Activated naive CD4-positive, alpha-beta T cell treated with Interleukin-2 at 50 U/mL for 16 hours (primary cell): ENCODE data around the gene HK1.
"Not testable (repeated sequence)": the region's sequence is repeated elsewhere in the genome, so short reads cannot be mapped to it uniquely, and the experiment has no call there.

Experiments used
- DNase-seq: peaks from one replicate; pipeline ENCODE4 v3.0.0-alpha.2; 2020

The HK1 gene

DNA sequence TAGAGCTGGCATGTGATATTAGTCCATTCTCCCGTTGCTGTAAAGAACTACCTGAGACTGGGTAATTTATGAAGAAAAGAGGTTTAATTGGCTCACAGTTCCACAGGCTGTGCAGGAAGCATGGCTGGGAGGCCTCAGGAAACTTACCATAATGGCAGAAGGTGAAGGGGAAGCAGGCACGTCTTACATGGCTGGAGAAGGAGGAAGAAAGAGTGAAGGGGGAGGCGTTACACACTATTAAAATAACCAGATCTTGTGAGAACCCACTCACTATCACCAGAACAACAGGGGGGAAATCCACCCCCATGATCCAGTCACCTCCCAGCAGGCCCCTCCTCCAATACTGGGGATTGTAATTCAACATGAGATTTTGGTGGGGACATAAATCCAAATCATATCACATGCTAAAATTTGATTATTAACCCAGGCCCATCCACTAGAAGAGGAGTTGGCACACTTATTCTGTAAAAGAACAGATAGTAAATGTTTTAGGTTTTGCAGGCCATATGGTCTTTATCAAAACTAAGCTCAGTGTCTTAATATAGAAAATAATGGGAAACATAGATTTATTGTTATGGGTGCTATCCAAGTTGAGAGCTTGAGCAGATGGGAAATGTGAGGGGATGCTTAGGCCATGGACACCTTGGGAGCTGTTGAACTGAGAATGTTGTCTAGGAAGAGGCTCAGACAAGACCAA, 18.6 kb upstream of the HK1 start:
- no peak for DNase-seq

DNA sequence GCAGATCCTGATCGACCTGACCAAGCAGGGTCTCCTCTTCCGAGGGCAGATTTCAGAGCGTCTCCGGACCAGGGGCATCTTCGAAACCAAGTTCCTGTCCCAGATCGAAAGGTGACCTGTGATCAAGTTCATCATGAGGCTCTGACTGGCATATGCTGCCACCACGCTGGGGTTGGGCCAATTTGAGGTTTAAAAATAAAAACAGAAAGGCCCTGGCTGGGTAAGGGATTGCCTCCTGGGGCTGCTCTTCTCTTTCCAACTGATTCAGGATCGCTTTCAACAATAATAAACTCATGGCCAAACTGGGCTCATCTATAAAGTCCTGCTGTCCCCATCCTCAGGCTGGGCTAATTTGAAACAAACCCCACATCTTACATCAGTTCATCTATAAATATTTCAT, 17.1 kb upstream of the HK1 start:
- DNase-seq: no peak

- DNase-seq: no peak
Observed at GRCh38 chr10:69262292-69262751, 16.0 kb upstream of the HK1 start.

DNA sequence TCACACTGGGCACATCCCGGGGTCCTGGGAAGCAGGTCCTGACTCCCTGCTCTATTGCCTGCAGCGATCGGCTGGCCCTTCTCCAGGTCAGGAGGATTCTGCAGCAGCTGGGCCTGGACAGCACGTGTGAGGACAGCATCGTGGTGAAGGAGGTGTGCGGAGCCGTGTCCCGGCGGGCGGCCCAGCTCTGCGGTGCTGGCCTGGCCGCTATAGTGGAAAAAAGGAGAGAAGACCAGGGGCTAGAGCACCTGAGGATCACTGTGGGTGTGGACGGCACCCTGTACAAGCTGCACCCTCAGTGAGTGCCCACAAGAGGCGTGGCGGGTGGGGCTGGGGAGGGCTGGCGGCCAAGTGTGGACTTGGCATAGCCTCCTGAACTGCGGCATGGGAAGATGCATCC, 12.8 kb upstream of the HK1 start:
- no peak for DNase-seq

- no peak for DNase-seq
Observed at GRCh38 chr10:69268761-69269416, 9.4 kb upstream of the HK1 start.

DNA sequence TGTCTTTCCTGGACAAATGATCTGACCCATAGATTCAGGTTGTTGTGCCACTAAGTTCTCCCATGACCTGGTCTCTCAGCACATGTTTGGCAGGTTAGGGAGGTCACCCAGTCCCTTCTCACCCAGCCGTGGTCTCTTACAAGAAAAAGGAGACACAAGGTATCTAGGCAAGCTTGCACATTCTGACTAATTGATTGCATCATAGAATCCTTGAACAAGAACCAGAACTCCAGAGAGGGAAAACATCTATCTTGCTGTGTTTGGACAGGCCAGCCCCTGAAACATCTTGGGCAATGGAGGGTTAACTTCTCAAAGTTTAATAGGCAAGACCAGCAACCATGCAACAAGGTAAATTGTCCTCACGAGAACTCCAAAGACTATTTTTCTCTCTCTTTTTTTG, 8.5 kb upstream of the HK1 start:
- DNase-seq: no peak

DNA sequence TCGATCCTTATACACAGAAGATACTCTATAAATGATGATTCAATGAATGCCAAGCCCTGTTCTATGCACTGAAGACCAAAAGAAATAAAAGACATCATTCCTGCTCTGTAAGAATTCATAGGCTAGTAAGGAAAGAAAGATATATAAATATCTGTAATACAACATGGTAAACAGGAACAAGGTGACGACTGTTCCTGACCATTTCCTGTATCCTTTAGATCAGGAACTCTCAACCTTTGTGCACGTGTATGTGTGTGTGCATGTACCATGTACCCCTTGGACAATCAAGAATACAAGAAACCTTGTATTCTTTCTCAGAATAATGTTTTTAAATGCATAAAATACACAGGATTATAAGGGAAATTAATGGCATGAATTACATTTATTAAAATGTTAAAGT, 7.3 kb upstream of the HK1 start:
- DNase-seq: no peak

- DNase-seq: no peak
Observed at GRCh38 chr10:69272624-69273023, 5.7 kb upstream of the HK1 start.

- no peak for DNase-seq
Observed at GRCh38 chr10:69275444-69275843, 2.9 kb upstream of the HK1 start.

DNA sequence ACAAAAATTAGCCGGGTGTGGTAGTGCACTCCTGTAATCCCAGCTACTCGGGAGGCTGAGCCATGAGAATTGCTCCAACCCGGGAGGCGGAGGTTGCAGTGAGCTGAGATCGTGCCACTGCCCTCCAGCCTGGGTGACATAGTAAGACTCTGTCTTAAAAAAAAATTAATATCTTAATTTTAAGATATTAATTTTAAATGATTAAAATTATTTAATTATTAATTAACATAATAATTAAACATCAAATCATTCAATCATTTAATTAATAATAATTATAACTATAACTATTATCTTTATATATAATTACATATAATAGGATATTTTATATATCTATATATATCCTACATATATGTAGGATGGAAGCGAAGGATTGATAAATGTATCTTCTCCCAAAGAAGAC, 1.8 kb upstream of the HK1 start:
- no peak for DNase-seq

DNA sequence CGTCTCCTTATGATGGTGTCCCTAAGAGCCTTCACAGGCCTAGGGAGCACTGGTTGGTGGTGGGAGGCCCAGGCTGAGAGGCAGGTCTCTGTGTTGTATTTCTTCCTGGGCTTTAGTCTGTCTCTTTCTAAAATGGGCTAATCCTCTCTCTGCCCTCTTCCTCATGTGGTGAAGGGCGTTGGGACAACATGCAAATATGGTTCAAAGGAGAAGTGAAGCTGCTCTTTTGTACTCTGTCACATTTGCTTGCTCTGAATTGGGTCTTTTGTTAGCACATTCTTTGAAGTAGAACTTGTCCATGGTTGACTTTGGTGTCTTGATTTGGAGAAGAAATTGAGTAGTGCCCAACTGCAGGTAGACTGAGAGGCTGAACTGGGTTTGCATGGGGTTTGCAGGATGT, 814 bp downstream of the HK1 start:
- no peak for DNase-seq

DNA sequence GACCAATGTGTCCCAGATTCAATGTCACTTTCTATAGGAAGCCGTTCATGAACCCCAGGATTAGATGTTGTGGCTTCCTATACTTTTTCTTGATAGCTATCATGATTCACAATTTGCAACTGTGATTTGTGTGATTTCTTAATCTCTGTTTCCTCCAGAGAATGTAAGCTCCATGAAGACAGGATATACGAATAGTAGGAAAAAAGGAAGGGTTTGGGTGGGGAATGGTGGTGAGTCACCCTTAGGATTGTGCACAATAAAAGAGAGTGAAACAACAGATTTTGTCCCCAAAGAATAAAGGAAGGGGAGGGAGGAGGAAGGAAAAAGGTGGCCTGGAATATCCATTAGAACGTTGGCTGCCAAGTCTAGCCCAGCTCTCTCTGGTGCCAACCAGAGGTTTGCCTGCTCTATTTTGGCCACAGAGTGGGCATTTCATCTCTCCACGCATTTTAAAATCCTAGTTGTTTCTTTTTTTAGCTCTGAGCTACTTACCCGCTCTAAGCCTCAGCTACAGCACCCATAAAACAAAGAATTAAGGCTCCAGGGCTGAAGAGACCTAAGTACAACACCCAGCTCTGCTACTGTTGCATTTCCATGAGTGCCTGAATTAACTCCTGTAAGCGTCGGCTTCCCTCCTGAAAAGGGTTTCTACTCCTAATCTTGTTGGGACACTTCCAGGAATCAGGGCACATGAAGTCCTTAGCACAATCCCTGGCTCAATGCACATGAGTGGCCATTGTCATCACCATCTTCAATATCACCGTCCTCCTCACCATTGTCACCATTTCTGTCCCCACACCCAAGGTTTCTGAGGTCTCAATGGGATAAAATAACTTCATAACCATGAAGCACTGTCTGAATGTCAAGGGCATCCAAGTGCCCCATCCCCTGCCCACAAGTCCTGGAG, 3.5 kb downstream of the HK1 start:
- no peak for DNase-seq

- not testable (repeated sequence) for DNase-seq
Observed at GRCh38 chr10:69284402-69284801, 6.1 kb downstream of the HK1 start.

GRCh38 chr10:69285699-69286098, 7.4 kb downstream of the HK1 start:
- no peak for DNase-seq

DNA sequence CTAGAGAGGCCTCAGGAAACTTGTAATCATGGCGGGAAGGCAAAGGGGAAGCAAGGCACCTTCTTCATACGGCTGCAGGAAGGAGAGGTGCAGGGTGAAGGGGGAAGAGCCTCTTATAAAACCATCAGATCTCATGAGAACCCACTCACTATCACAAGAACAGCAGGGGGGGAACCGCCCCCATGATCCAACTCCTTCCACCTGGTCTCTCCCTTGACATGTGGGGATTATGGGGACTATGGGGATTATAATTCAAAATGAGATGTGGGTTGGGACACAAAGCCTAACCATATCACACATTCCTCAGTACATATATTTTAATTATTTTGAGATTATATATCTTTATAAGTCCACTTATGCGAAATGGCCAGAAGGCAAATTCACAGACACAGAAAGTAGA, 8.9 kb downstream of the HK1 start:
- no peak for DNase-seq

GRCh38 chr10:69290993-69291392, 12.7 kb downstream of the HK1 start:
- no peak for DNase-seq

- DNase-seq: no peak
Observed at GRCh38 chr10:69292459-69292858, 14.2 kb downstream of the HK1 start.

- DNase-seq: no peak
Observed at GRCh38 chr10:69295027-69295636, 16.8 kb downstream of the HK1 start.

DNA sequence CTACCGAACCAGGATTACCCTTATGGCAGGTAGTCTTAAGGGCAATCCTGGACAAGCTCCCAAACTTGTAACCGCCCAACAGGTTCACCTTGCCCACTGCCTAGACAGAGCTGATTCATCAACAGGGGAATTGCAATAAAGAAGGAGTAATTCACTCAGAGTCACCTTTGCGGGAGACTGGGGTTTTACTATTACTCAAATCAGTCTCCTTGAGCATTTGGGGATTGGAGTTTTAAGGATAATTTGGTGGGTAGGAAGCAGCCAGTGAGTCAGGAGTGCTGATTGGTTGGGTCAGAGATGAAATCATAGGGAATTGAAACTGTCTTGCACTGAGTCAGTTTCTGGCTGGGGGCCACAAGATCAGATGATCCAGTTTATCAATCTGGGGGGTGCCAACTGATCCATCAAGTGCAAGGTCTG, 25.3 kb downstream of the HK1 start:
- DNase-seq: no peak

GRCh38 chr10:69306421-69306820, 28.1 kb downstream of the HK1 start:
- DNase-seq: no peak

- DNase-seq: no peak
Observed at GRCh38 chr10:69307434-69307833, 29.1 kb downstream of the HK1 start.

GRCh38 chr10:69308304-69308703, 30.0 kb downstream of the HK1 start:
- not testable (repeated sequence) for DNase-seq

- DNase-seq: no peak
Observed at GRCh38 chr10:69311309-69311708, 33.0 kb downstream of the HK1 start.
